ENCODE data around the gene DXO.

The DXO gene

DNA sequence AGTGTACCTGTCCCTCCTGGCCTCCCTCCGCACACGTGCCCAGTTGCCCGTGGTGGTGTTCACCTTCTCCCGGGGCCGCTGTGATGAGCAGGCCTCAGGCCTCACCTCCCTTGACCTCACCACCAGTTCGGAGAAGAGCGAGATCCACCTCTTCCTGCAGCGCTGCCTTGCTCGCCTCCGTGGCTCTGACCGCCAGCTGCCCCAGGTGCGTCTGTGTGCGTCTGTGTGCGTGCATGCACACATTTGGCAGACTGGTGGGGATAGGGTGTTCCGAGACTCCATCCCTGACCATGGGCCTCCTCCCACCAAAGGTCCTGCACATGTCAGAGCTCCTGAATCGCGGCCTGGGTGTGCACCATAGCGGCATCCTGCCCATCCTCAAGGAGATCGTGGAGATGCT lies 8.0 kb downstream of the DXO start:
- peak in 1 of 10 donors; percentile 41 for DNase-seq
- intact Hi-C loops (cut with DNase I) = no loop called here

DNA sequence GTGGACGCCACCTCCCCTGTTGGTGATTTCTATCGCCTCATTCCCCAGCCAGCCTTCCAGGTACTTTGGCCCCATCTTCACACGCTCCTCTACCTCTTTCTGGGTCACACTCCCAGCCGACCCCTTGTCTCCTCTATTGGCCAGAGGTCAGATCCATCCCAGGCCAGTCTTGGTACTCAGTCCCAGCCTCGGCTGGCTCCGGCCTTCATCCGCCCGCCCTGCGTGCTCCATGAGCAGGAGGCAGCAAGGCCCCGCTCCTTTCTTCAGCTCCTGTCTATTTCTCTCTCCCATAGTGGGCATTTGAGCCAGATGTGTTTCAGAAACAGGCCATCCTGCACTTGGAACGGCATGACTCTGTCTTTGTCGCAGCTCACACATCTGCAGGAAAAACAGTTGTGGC lies 10.3 kb downstream of the DXO start:
- DNase-seq = peak in 1 of 10 donors; percentile 66
- intact Hi-C loops (cut with DNase I) = no loop called here

DNA sequence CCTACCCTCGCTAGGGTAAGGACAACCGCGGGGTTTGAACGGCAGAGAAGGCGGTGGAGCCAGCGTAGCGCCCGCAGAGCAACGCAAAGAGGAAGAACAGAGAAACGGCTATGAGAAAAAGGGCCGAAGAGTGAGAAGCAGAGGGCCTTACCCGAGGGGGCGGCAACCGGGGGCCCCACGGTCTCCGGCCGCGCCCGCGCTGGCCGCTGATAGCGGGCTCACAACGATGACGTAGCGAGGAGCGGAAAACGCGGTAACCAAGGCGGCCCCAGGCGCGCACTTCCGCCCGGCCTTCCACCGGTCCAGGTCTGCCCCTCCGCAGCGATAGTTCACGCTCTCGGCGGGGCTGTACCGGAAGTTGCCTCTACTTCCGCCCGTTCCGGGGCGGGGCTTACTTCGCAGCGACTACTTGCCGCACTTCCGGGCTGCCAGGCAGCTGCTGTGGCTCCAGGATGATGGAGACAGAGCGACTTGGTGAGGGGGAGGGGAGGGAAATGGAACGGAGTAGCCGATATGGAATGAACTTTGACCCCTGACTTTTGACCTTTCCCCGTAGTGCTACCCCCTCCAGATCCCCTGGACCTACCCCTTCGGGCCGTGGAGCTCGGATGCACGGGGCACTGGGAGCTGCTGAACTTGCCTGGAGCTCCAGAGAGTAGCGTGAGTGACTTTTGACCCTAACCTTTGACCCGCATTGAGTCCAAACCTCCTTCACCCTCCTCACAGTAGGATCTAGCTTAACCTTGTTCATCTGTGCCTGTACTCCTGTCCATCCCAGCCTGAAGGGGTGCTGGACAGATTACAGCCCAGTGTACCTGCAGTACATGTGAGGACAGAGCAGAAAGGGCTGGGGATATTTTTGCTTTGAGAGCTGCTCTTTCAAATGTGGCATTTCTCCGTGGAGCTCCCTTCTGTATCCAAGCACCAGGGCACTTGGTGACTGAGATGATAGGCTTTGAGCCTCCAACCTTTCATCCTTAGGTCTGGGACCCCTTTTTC lies 12.9 kb downstream of the DXO start, which contains the start of the genes NELFE and SKIC2:
TSS of gene NELFE (minus strand) at position 231 of the 999 bp plus-strand sequence. CDS start 525 bp downstream, outside the sequence.
TSS of gene SKIC2 (plus strand) at position 435 of the 999 bp plus-strand sequence. CDS start at position 453, 18 bp downstream.
- peak; percentile 98 to 100 (median 99) for DNase-seq
- intact Hi-C loops (cut with DNase I) = loop anchor here (1.0 to 10.0 kb wide), 2 partner anchors 12 to 414 kb away; partner anchors contain the start of genes ATP6V1G2, DDX39B and NFKBIL1

DNA sequence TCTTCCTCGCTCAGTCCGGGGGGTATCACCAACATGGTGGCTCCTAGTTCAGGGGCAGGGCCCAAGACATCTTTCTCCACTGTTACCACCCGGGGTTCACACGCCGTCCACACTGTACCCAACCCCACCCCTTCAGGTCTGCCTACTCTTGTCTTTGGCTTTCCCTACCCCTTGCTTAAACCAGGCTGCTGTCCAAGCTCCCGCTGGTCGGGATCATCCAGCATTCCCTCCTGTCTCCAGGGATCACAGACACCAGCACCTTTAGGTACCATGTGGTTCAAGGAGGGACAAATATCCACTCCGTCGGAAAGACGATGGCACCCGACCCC lies 13.6 kb downstream of the DXO start:
- DNase-seq = peak in 1 of 10 donors; percentile 74
- intact Hi-C loops (cut with DNase I) = loop anchor here (10.0 kb wide), 1 partner anchor 414 kb away; the partner anchor contains the start of genes ATP6V1G2, DDX39B and NFKBIL1

DNA sequence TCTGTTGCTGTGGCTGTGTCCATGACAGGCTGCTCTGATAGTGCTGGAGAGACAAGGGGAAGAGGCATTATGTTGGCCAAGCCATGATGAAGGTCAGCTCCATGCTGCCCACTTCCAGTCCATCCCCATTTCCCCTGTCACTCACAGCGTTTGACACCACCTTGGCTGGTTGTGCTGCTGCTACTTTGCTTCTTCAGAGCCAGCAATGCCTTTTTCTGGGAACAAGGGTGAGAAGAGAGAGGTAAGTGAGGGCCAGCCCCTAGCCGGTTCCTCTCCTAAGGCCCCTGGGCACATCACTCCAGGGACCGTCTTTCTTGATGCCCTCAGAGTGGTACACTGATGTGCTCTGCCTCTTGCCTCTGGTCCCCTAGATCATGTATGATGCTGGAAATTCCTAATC lies 15.1 kb downstream of the DXO start:
- intact Hi-C loops (cut with DNase I) = loop anchor here (10.0 kb wide), 1 partner anchor 412 kb away; the partner anchor contains the start of genes ATP6V1G2, DDX39B and NFKBIL1

DNA sequence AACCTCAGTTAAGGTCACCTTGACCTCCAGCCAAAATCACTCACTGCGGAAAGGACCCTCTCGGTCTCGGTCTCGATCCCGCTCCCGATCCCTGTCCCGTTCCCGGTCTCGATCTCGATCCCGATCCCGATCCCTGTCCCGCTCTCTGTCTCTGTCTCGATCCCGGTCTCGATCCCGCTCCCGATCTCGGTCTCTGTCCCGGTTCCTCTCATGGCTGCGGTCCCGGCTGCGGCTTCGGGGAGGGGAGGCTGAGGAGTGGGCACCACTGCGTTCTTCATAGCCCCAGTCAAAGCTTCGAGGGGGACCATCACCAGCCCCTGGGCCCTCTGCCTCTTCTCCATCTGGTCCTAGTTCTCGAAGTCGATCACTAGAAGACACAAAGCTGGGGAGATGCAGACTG lies 17.4 kb downstream of the DXO start:
- intact Hi-C loops (cut with DNase I) = loop anchor here (5.0 to 10.0 kb wide), 3 partner anchors 52 to 410 kb away; partner anchors contain the start of genes ATP6V1G2, DDX39B, LY6G5C and NFKBIL1
- DNase-seq = peak in 1 of 10 donors; percentile 70

More for the DNA sequence above, 15.1 kb downstream of the DXO start:
- DNase-seq = peak in 1 of 10 donors; percentile 13

DNA sequence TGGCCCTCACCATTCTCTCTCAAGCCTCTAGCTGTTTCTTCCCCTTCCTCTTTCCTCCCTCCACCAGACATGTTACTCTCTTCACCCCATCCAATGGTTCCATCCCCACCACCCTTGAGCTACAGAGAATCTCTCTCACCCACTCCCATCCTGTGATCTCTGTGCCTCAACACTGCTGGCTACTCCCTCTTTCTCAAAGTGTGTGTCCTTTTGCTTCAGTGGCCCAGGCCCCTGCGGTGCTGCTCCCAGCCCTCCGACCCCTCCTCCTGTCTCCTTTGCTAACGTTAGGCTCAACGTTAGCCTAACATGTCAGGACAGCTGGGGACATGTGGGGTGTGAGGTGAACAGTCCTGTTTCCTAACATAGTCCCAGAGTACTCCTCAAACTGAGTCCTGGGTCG lies 19.0 kb downstream of the DXO start:
- intact Hi-C loops (cut with DNase I) = loop anchor here (5.0 to 10.0 kb wide), 3 partner anchors 51 to 408 kb away; partner anchors contain the start of genes ATP6V1G2, DDX39B, LY6G5C and NFKBIL1
- DNase-seq = peak in 1 of 10 donors; percentile 43

DNA sequence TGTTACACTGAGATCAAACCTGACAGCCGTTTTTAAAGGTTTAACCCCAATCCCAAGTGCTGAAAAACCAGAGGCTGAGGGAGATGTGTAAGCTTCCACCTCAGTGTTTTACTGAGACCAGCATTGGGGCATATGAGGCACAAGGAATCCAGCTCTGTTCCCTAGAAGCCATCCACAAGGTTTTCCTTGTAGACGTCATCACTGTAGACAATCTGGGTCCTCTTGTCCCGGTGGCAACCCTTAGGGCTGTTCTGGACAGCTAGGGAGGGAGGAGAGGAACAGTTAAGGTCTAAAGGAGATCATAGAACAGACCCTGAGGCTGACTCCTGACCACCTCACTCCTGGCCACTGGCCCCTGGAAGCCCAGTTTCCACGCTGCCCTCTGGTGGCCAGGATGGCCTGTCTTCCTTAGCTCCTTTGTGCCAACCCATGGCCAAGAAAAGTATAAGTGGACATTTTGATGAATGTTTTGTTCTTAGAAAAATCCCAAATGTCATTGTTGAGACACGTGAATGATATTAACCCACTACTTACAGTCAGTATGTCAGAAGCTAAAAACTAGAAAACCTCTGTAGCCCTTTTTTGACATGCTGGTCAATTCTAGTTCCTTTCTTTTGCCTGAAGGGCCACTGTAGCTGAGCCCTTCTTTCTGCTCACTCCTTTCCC lies 19.7 kb downstream of the DXO start:
- peak in 8 of 10 donors; percentile 31 to 93 (median 56) for DNase-seq
- intact Hi-C loops (cut with DNase I) = loop anchor here (5.0 to 10.0 kb wide), 3 partner anchors 50 to 407 kb away; partner anchors contain the start of genes ATP6V1G2, DDX39B, LY6G5C and NFKBIL1

DNA sequence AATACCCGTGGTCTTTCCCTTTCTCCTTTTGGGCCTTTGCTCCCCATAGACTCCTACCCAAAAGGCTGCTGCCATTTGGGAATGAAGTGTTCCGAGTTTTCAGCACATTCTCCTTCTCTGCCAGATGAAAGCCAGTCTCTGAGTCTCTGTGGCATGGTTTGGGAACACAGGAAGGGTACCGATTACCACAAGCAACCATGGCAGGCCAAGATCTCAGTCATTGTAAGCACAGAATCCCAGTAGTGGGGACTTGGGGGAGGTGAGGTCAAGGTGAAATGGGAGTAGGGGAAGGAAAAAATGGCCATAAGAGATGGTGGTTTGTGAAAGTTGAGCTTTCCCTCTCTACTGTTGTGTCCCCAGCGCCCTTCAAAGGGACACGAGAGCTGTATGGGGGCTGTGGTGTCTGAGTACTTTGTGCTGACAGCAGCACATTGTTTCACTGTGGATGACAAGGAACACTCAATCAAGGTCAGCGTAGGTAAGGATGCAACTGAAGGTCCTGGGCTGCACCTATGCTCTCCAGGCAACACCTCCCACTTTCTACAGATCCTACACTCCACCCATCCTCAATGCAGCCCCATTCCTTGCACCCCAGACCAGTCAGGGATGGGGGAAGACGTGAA lies 21.9 kb downstream of the DXO start:
- DNase-seq = peak in 1 of 10 donors; percentile 33
- intact Hi-C loops (cut with DNase I) = loop anchor here (5.0 to 10.0 kb wide), 3 partner anchors 48 to 405 kb away; partner anchors contain the start of genes ATP6V1G2, DDX39B, LY6G5C and NFKBIL1

DNA sequence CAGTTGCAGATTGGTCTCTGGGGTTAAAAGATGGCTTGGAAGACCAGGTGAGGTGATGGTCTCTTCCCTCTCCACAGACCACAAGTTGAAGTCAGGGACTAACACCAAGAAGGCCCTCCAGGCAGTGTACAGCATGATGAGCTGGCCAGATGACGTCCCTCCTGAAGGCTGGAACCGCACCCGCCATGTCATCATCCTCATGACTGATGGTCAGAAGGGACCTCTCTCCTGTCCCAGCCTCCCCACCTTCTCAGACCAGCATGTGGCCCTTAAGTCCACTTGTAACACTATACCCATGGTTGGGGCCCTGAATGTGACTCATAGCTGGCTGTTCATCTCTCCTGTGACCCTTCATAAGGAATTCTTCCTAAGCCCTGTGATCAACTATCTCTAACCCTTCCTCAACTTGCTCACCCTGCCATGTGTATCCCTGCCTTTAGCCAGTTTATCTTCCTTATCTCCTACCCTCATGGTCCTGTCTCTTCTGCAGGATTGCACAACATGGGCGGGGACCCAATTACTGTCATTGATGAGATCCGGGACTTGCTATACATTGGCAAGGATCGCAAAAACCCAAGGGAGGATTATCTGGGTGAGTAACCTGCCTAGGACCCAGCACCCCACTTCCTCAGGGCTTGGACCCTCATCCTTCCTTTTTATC lies 23.1 kb downstream of the DXO start:
- peak in 1 of 10 donors; percentile 75 for DNase-seq
- intact Hi-C loops (cut with DNase I) = no loop called here

DNA sequence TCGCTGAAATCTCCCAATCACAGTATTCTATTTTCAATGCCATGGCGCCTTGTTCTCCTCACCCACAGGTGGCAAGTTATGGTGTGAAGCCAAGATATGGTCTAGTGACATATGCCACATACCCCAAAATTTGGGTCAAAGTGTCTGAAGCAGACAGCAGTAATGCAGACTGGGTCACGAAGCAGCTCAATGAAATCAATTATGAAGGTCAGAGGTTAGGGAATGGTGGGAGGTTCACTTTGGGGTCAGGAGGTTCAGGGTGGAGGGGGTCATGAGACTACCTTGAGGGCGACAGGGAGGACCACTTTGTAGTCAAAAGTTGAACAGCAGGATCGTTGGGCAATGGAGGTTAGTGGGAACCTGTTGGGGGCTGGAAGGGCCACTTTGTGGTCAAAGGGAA lies 23.6 kb downstream of the DXO start:
- peak in 1 of 10 donors; percentile 14 for DNase-seq
- intact Hi-C loops (cut with DNase I) = no loop called here

DNA sequence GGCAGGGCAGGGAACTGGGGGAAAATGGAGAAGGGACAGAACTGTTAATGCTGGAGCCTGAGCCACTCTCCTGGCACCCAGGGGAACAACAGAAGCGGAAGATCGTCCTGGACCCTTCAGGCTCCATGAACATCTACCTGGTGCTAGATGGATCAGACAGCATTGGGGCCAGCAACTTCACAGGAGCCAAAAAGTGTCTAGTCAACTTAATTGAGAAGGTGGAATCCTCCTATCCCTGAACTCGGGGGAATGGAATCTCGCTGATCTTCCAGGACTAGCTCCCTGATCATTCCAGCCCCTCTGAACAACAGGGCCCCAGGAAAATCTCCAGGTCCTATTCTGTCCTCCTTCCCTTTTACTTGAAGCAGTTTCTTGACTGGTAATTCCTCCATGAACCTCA lies 24.1 kb downstream of the DXO start:
- DNase-seq = no peak
- intact Hi-C loops (cut with DNase I) = no loop called here

DNA sequence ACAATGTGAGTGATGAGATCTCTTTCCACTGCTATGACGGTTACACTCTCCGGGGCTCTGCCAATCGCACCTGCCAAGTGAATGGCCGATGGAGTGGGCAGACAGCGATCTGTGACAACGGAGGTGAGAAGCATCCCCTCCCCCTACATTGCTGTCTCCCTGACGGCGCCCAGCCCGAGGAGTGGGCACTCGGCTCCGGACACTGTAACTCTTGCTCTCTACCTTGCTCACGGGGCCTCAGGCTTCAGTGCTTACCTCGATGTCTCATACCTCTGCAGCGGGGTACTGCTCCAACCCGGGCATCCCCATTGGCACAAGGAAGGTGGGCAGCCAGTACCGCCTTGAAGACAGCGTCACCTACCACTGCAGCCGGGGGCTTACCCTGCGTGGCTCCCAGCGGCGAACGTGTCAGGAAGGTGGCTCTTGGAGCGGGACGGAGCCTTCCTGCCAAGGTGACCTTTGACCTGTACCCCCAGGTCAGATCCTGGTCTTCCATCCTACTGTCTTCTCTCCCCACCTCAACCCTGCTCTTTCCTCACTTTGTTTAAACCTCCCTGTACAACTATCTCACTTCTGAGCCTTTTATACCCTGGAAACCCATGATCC lies 24.8 kb downstream of the DXO start:
- peak in 1 of 10 donors; percentile 69 for DNase-seq
- intact Hi-C loops (cut with DNase I) = no loop called here

DNA sequence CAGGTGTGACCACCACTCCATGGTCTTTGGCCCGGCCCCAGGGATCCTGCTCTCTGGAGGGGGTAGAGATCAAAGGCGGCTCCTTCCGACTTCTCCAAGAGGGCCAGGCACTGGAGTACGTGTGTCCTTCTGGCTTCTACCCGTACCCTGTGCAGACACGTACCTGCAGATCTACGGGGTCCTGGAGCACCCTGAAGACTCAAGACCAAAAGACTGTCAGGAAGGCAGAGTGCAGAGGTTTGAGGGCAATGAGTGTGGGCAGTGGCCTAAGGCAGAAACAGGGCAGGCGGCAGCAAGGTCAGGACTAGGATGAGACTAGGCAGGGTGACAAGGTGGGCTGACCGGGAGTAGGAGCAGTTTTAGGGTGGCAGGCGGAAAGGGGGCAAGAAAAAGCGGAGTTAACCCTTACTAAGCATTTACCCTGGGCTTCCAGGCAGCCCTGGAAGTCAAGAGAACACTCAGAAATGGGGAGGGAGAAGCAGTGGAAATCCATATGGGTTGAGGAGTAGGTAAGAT lies 25.5 kb downstream of the DXO start:
- intact Hi-C loops (cut with DNase I) = no loop called here
- DNase-seq = peak in 1 of 10 donors; percentile 44

DNA sequence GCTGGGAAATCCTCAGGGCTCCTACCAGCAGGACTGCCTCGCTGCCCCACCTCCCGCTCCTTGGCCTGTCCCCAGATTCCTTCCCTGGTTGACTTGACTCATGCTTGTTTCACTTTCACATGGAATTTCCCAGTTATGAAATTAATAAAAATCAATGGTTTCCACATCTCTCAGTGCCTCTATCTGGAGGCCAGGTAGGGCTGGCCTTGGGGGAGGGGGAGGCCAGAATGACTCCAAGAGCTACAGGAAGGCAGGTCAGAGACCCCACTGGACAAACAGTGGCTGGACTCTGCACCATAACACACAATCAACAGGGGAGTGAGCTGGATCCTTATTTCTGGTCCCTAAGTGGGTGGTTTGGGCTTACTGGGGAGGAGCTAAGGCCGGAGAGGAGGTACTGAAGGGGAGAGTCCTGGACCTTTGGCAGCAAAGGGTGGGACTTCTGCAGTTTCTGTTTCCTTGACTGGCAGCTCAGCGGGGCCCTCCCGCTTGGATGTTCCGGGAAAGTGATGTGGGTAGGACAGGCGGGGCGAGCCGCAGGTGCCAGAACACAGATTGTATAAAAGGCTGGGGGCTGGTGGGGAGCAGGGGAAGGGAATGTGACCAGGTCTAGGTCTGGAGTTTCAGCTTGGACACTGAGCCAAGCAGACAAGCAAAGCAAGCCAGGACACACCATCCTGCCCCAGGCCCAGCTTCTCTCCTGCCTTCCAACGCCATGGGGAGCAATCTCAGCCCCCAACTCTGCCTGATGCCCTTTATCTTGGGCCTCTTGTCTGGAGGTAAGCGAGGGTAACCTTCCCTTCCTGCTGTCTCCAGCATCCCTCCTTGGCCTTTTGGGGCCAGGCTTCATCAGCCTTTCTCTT lies 26.2 kb downstream of the DXO start, which contains the start of gene CFB:
TSS of gene CFB (plus strand) at position 589 of the 863 bp plus-strand sequence. CDS start at position 716, 127 bp downstream.
- peak in 1 of 10 donors; percentile 81 for DNase-seq
- intact Hi-C loops (cut with DNase I) = no loop called here

DNA sequence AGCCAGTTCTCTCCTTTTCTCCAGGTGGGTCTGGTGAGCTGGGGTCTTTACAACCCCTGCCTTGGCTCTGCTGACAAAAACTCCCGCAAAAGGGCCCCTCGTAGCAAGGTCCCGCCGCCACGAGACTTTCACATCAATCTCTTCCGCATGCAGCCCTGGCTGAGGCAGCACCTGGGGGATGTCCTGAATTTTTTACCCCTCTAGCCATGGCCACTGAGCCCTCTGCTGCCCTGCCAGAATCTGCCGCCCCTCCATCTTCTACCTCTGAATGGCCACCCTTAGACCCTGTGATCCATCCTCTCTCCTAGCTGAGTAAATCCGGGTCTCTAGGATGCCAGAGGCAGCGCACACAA lies 26.8 kb downstream of the DXO start:
- peak in 1 of 10 donors; percentile 67 for DNase-seq
- intact Hi-C loops (cut with DNase I) = no loop called here

DNA sequence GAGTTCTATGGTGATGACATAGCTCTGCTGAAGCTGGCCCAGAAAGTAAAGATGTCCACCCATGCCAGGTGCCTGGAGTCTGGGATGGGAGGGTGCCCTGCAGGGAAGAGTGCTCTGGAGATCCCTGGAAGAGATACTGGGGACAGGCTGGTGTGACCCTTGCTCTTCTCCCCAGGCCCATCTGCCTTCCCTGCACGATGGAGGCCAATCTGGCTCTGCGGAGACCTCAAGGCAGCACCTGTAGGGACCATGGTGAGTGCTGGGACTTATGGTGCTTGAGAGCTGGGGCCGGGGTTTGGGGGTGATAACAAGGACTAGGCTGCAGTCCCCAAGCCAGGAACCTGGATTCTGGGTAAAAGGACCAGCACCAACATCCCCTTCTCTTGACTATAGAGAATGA lies 28.2 kb downstream of the DXO start:
- peak in 1 of 10 donors; percentile 41 for DNase-seq

DNA sequence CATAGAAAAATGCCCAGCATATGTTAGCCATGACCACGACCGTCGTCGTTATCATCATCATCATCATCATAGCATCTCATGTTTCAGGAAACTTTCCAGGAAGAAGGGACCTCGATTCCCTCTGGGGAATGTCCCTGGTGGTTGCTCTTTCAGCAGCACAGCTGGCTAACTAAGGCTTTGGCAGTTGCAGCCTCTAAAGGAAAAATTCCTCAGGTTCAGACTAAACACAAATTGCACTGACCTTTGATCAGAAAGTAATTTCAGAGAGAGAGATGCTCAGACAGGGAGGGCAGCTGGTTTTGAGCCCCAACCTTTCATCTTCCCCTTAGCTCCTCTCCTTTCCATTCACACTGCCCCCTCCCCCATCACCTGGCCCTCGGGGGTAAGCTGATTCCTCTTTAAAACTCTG lies 31.7 kb downstream of the DXO start:
- intact Hi-C loops (cut with DNase I) = no loop called here
- no peak for DNase-seq

More for the DNA sequence above, 28.2 kb downstream of the DXO start:
- intact Hi-C loops (cut with DNase I) = no loop called here

All from posterior cingulate gyrus (tissue), 11 donors.